ENCODE data around the gene ABHD1. TPM values are rescaled to one million over a fixed set of nuclear protein-coding genes. Genes with fewer than 3 reads are reported as not detected.

ABHD1 gene
- total and polyA plus RNA-seq, 2 donors (not counting 1 experiment from before 2014, with no cell fraction given), result 0.08 to 0.17 TPM

- Histone ChIP-seq H3K9me3 (ENCODE audit: control insufficient read depth, insufficient read depth, low read depth, low read length) (no peaks in the 10 kb centered on the region), H2AFZ (ENCODE audit: low read length) (no peak overlapping the region), H3K4me2 (ENCODE audit: extremely low read depth, insufficient read depth, low read length) (peak overlapping the region; percentile 99), H3K79me2 (ENCODE audit: control insufficient read depth, insufficient read depth, low read length) (peaks cover 30% of the 10 kb centered on the region), H3K4me1 (ENCODE audit: control insufficient read depth, extremely low read depth, insufficient read depth, low read length) (peaks cover 26% of the 10 kb centered on the region), H3K9ac (ENCODE audit: insufficient read depth, low read length) (peak overlapping the region; percentile 86), H3K36me3 (ENCODE audit: control insufficient read depth, insufficient read depth, low read length) (peaks cover 18% of the 10 kb centered on the region), H3K27me3 (ENCODE audit: control insufficient read depth, insufficient read depth, low read length) (no peaks in the 10 kb centered on the region), H3K27ac (ENCODE audit: insufficient read depth, low read length) (peak overlapping the region; percentile 94), H4K20me1 (ENCODE audit: control insufficient read depth, extremely low read depth, insufficient read depth, low read length) (no peaks in the 10 kb centered on the region), H3K4me3 (replicated peaks in 1 of 4; ENCODE audit: control extremely low read depth in 1 of 4, insufficient read depth in 1 of 4, low read depth in 3 of 4, low read length in 4 of 4) (peak overlapping the region; percentile 84 to 97 (median 89))
- TF ChIP-seq EZH2 (IDR thresholded peaks at IDR 0.05; ENCODE audit: low read length, missing control alignments) (no peak), CTCF (conservative IDR thresholded peaks at IDR 0.05 in 1 of 2, IDR thresholded peaks at IDR 0.05 in 1 of 2; ENCODE audit: low read depth in 1 of 2, low read length in 2 of 2) (no peak)
- DNase-seq (ENCODE audit: low read depth in 2 of 2), result peak in 1 of 2 donors; percentile 24
These were observed 44.1 kb upstream of the ABHD1 start for GRCh38 chr2:27079233-27080139.

GRCh38 chr2:27080140-27080469, 43.5 kb upstream of the ABHD1 start:
- TF ChIP-seq CTCF (conservative IDR thresholded peaks at IDR 0.05 in 1 of 2, IDR thresholded peaks at IDR 0.05 in 1 of 2; ENCODE audit: low read depth in 1 of 2, low read length in 2 of 2) (no peak), EZH2 (IDR thresholded peaks at IDR 0.05; ENCODE audit: low read length, missing control alignments) (no peak)
- peaks cover 30% of the 10 kb centered on the region for H3K79me2 ChIP-seq (ENCODE audit: control insufficient read depth, insufficient read depth, low read length)
- peaks cover 18% of the 10 kb centered on the region for H3K36me3 ChIP-seq (ENCODE audit: control insufficient read depth, insufficient read depth, low read length)
- no peaks in the 10 kb centered on the region for H3K9me3 ChIP-seq (ENCODE audit: control insufficient read depth, insufficient read depth, low read depth, low read length)
- H3K4me3 ChIP-seq (replicated peaks in 1 of 4; ENCODE audit: control extremely low read depth in 1 of 4, insufficient read depth in 1 of 4, low read depth in 3 of 4, low read length in 4 of 4), result peak overlapping the region; percentile 84 to 97 (median 89)
- no peak overlapping the region for H2AFZ ChIP-seq (ENCODE audit: low read length)
- no peaks in the 10 kb centered on the region for H4K20me1 ChIP-seq (ENCODE audit: control insufficient read depth, extremely low read depth, insufficient read depth, low read length)
- peaks cover 20% of the 10 kb centered on the region for H3K4me1 ChIP-seq (ENCODE audit: control insufficient read depth, extremely low read depth, insufficient read depth, low read length)
- no peak for DNase-seq (ENCODE audit: low read depth in 2 of 2)
- H3K9ac ChIP-seq (ENCODE audit: insufficient read depth, low read length), result peak overlapping the region; percentile 44
- peak overlapping the region; percentile 94 for H3K27ac ChIP-seq (ENCODE audit: insufficient read depth, low read length)
- H3K4me2 ChIP-seq (ENCODE audit: extremely low read depth, insufficient read depth, low read length), result peak overlapping the region; percentile 99
- H3K27me3 ChIP-seq (ENCODE audit: control insufficient read depth, insufficient read depth, low read length), result no peaks in the 10 kb centered on the region

- no peaks in the 10 kb centered on the region for H3K27me3 ChIP-seq (ENCODE audit: control insufficient read depth, insufficient read depth, low read length)
- peak overlapping the region; percentile 94 for H3K27ac ChIP-seq (ENCODE audit: insufficient read depth, low read length)
- H3K4me2 ChIP-seq (ENCODE audit: extremely low read depth, insufficient read depth, low read length), result peak overlapping the region; percentile 99
- H4K20me1 ChIP-seq (ENCODE audit: control insufficient read depth, extremely low read depth, insufficient read depth, low read length), result no peaks in the 10 kb centered on the region
- H3K9me3 ChIP-seq (ENCODE audit: control insufficient read depth, insufficient read depth, low read depth, low read length), result no peaks in the 10 kb centered on the region
- H3K36me3 ChIP-seq (ENCODE audit: control insufficient read depth, insufficient read depth, low read length), result peaks cover 18% of the 10 kb centered on the region
- peaks cover 17% of the 10 kb centered on the region for H3K4me1 ChIP-seq (ENCODE audit: control insufficient read depth, extremely low read depth, insufficient read depth, low read length)
- H2AFZ ChIP-seq (ENCODE audit: low read length), result no peak overlapping the region
- TF ChIP-seq CTCF (conservative IDR thresholded peaks at IDR 0.05 in 1 of 2, IDR thresholded peaks at IDR 0.05 in 1 of 2; ENCODE audit: low read depth in 1 of 2, low read length in 2 of 2), result no peak
- no peak for TF ChIP-seq EZH2 (IDR thresholded peaks at IDR 0.05; ENCODE audit: low read length, missing control alignments)
- peak overlapping the region; percentile 84 to 97 (median 89) for H3K4me3 ChIP-seq (replicated peaks in 1 of 4; ENCODE audit: control extremely low read depth in 1 of 4, insufficient read depth in 1 of 4, low read depth in 3 of 4, low read length in 4 of 4)
- H3K79me2 ChIP-seq (ENCODE audit: control insufficient read depth, insufficient read depth, low read length), result peaks cover 30% of the 10 kb centered on the region
- DNase-seq (ENCODE audit: low read depth in 2 of 2), result no peak
- H3K9ac ChIP-seq (ENCODE audit: insufficient read depth, low read length), result peak overlapping the region; percentile 44
These were observed 43.0 kb upstream of the ABHD1 start for GRCh38 chr2:27080603-27080936.
